HCT116 (cell line): ENCODE results near the gene SIGLEC12. TPM values are rescaled to one million over a fixed set of nuclear protein-coding genes. Genes with fewer than 3 reads are reported as not detected.

Experiments used
- ATAC-seq: fragments of 200-7000 bp; cut with Tn5 transposase; 2 replicates; pipeline ENCODE4 v1.9.1; 2020; ENCODE audit warnings: mild to moderate bottlenecking, moderate library complexity
- BruUV-seq: library from RNA; stranded (reverse); fragments of 400-500 nt; replicated peaks from 2 replicates; lab custom pipeline; 2021; lab: Mats Ljungman, UMichigan
- CTCF ChIA-PET: fragments of 300-600 bp; sonication (Branson Sonifier 250); formaldehyde crosslinking; loops from one replicate; lab custom pipeline; 2021; ENCODE audit warnings: antibody characterized with exemption; lab: Charles Lee
- POLR2A ChIA-PET: fragments of 300-600, 350-600 bp; sonication (Branson Sonifier 250); formaldehyde crosslinking; loops from one replicate; lab custom pipeline; 2021; ENCODE audit warnings: antibody characterized with exemption; lab: Charles Lee
- RAD21 ChIA-PET, 2 experiments: fragments of 300-600 bp; sonication (Branson Sonifier 250); formaldehyde crosslinking; loops; one replicate each; lab custom pipeline; 2023; ENCODE audit warnings: low total read pairs in 2 of 2; ENCODE audit not compliant: uncharacterized antibody in 2 of 2, unreplicated experiment in 2 of 2, low non-redundant PET in 1 of 2; lab: Charles Lee
- DNase-seq: peaks from one replicate; pipeline ENCODE4 v3.0.0-alpha.2; 2010; ENCODE audit warnings: low read depth, low spot score
- H2AFZ ChIP-seq: fragments of 200-600 bp; shearing (Covaris generic), sonication (generic); 2 replicates; pipeline ENCODE4 v1.6.1; 2017; ENCODE audit warnings: low read depth, mixed run types, mixed read lengths, antibody characterized with exemption, low read length; ENCODE audit not compliant: poor library complexity, severe bottlenecking
- H3K27ac ChIP-seq: 2 replicates; pipeline ENCODE4 v1.5.1; 2012; ENCODE audit warnings: low read depth, low read length
- H3K27me3 ChIP-seq: fragments of 200-600 bp; sonication (generic); 2 replicates; pipeline ENCODE4 v1.6.1; 2016; ENCODE audit warnings: mixed run types, low read length, mixed read lengths; ENCODE audit not compliant: insufficient read depth
- H3K36me3 ChIP-seq, 2 experiments: fragments of 200-500 bp in 1 of 2; fragments of 200-600 bp in 1 of 2; sonication (Bioruptor generic) in 1 of 2; sonication (generic) in 1 of 2; 2 replicates each; pipeline versions ENCODE4 v1.5.1 to v1.6.1; 2014 to 2016; ENCODE audit warnings: low read length in 2 of 2, inconsistent platforms in 1 of 2, mixed read lengths in 1 of 2, mixed run types in 1 of 2; ENCODE audit not compliant: insufficient read depth in 2 of 2, control insufficient read depth in 1 of 2
- H3K4me1 ChIP-seq, 2 experiments: fragments of 200-600 bp in 1 of 2; sonication (generic) in 1 of 2; 2 replicates each; pipeline versions ENCODE4 v1.5.1 to v1.6.1; 2012 to 2017; ENCODE audit warnings: low read length in 2 of 2, inconsistent platforms in 1 of 2, mild to moderate bottlenecking in 1 of 2, mixed read lengths in 1 of 2, mixed run types in 1 of 2, moderate library complexity in 1 of 2; ENCODE audit not compliant: insufficient read depth in 2 of 2, control insufficient read depth in 1 of 2
- H3K4me2 ChIP-seq: fragments of 200-600 bp; sonication (generic); 2 replicates; pipeline ENCODE4 v1.6.1; 2017; ENCODE audit warnings: mixed run types, low read length, mixed read lengths
- H3K4me3 ChIP-seq, 2 experiments: fragments of 200-600 bp in 1 of 2; sonication (generic) in 1 of 2; replicated peaks in 1 of 2; 2 replicates each; pipeline ENCODE4 v1.5.1; 2011 to 2016; ENCODE audit warnings: low read length in 2 of 2, control low read depth in 1 of 2, low read depth in 1 of 2, mild to moderate bottlenecking in 1 of 2, mixed read lengths in 1 of 2, mixed run types in 1 of 2
- H3K79me2 ChIP-seq: fragments of 200-600 bp; sonication (generic); 2 replicates; pipeline ENCODE4 v1.6.1; 2017; ENCODE audit warnings: mild to moderate bottlenecking, mixed run types, low read length, moderate library complexity, mixed read lengths; ENCODE audit not compliant: insufficient read depth
- H3K9ac ChIP-seq: fragments of 200-600 bp; sonication (generic); 2 replicates; pipeline ENCODE4 v1.6.1; 2016; ENCODE audit warnings: low read length, mixed read lengths
- H3K9me2 ChIP-seq: fragments of 200-600 bp; sonication (generic), shearing (Covaris generic); 2 replicates; pipeline ENCODE4 v1.6.1; 2017; ENCODE audit warnings: mixed run types, mild to moderate bottlenecking, moderate library complexity; ENCODE audit not compliant: insufficient read depth
- H3K9me3 ChIP-seq, 2 experiments: fragments of 200-500 bp in 1 of 2; fragments of 200-600 bp in 1 of 2; sonication (Bioruptor generic) in 1 of 2; sonication (generic) in 1 of 2; 2 replicates each; pipeline ENCODE4 v1.6.1; 2014 to 2017; ENCODE audit warnings: low read length in 2 of 2, mixed read lengths in 2 of 2, inconsistent platforms in 1 of 2, low read depth in 1 of 2, mild to moderate bottlenecking in 1 of 2, mixed run types in 1 of 2, moderate library complexity in 1 of 2; ENCODE audit not compliant: control insufficient read depth in 1 of 2, insufficient read depth in 1 of 2
- H4K20me1 ChIP-seq: fragments of 200-600 bp; sonication (generic), shearing (Covaris generic); 2 replicates; pipeline ENCODE4 v1.6.1; 2017; ENCODE audit warnings: mixed run types, mild to moderate bottlenecking, moderate library complexity; ENCODE audit not compliant: insufficient read depth
- CEBPB ChIP-seq: IDR thresholded peaks from 2 replicates; pipeline ENCODE4 v1.6.1; 2012; ENCODE audit warnings: low read depth
- CTCF ChIP-seq, 3 experiments: fragments of 200-600 bp in 1 of 3; sonication (generic) in 1 of 3; IDR thresholded peaks in 2 of 3; conservative IDR thresholded peaks in 1 of 3; 2 replicates each; pipeline ENCODE4 v1.5.1; 2012 to 2017; ENCODE audit warnings: low read depth in 2 of 3, low read length in 2 of 3, antibody characterized with exemption in 1 of 3, borderline replicate concordance in 1 of 3, control low read depth in 1 of 3, mild to moderate bottlenecking in 1 of 3, mixed read lengths in 1 of 3, mixed run types in 1 of 3, moderate library complexity in 1 of 3; ENCODE audit not compliant: insufficient read depth in 1 of 3
- ELF1 ChIP-seq: IDR thresholded peaks from 2 replicates; pipeline ENCODE4 v1.6.1; 2012; ENCODE audit warnings: low read depth, borderline replicate concordance
- EZH2 ChIP-seq: fragments of 200-600 bp; sonication (generic); IDR thresholded peaks from 2 replicates; pipeline ENCODE4 v1.6.1; 2017; ENCODE audit warnings: antibody characterized with exemption, mixed run types
- FOSL1 ChIP-seq: IDR thresholded peaks from 2 replicates; pipeline ENCODE4 v1.6.1; 2012; ENCODE audit warnings: low read depth
- RAD21 ChIP-seq: IDR thresholded peaks from 2 replicates; pipeline ENCODE4 v1.6.1; 2012; ENCODE audit warnings: low read depth, mild to moderate bottlenecking
- SIN3A ChIP-seq: IDR thresholded peaks from 2 replicates; pipeline ENCODE4 v1.6.1; 2012; ENCODE audit warnings: low read depth
- SP1 ChIP-seq: IDR thresholded peaks from 2 replicates; pipeline ENCODE4 v1.6.1; 2012; ENCODE audit warnings: low read depth
- SRF ChIP-seq: IDR thresholded peaks from 2 replicates; pipeline ENCODE4 v1.6.1; 2012; ENCODE audit warnings: low read depth
- ZBTB33 ChIP-seq: IDR thresholded peaks from 2 replicates; pipeline ENCODE4 v1.6.1; 2011; ENCODE audit warnings: mild to moderate bottlenecking, low read length, moderate library complexity; ENCODE audit not compliant: insufficient replicate concordance; ENCODE audit errors: extremely low read depth
- intact Hi-C: fragments of 100-400 bp; cut with micrococcal nuclease; formaldehyde crosslinking; loops from 2 replicates; pipeline ENCODE4 v1.10.0; 2022
- total RNA-seq: library from RNA; stranded (reverse); gene quantifications from one replicate; pipeline ENCODE4 v1.2.1, GENCODE V29; 2021; ENCODE audit not compliant: unreplicated experiment

SIGLEC12 gene
- total RNA-seq, 1 experiment from 2014 or later, result not detected

GRCh38 chr19:51470966-51471365 lies 30.6 kb downstream of the SIGLEC12 start:
- DNase-seq (no peak), ATAC-seq (no peak)
- intact Hi-C loops, result no loop called here
- no peak overlapping the region for H2AFZ ChIP-seq
- TF ChIP-seq SRF, result no peak
- TF ChIP-seq SIN3A, result no peak
- no peak for TF ChIP-seq EZH2
- TF ChIP-seq RAD21, result no peak
- no peak for TF ChIP-seq SP1
- TF ChIP-seq ZBTB33, result no peak
- TF ChIP-seq FOSL1, result no peak
- TF ChIP-seq CTCF (IDR thresholded peaks at IDR 0.05 in 2 of 3, conservative IDR thresholded peaks at IDR 0.05 in 1 of 3; ENCODE audit: borderline replicate concordance in 1 of 3, insufficient read depth in 1 of 3, low read depth in 2 of 3, low read length in 2 of 3), result no peak
- TF ChIP-seq CEBPB, result no peak
- TF ChIP-seq ELF1, result no peak
- no peaks in the 10 kb centered on the region for H3K79me2 ChIP-seq
- H3K27me3 ChIP-seq, result peaks cover 23% of the 10 kb centered on the region
- no peaks in the 10 kb centered on the region for H3K9me3 ChIP-seq
- BruUV-seq, result no TSS peak
- ChIA-PET RAD21 (no interaction called here), CTCF (interaction anchor here (1.5 to 5.3 kb wide), 3 partner anchors 44 to 190 kb away, joined by 4 to 35 read pairs (median 19); no protein-coding TSS in a partner anchor), POLR2A (no interaction called here)
- H3K4me3 ChIP-seq, result no peak overlapping the region
- no peak overlapping the region for H3K9ac ChIP-seq
- no peaks in the 10 kb centered on the region for H3K9me2 ChIP-seq
- no peaks in the 10 kb centered on the region for H4K20me1 ChIP-seq
- H3K27ac ChIP-seq, result no peak overlapping the region
- H3K36me3 ChIP-seq, result no peaks in the 10 kb centered on the region
- H3K4me1 ChIP-seq, result peaks cover 4 to 13% of the 10 kb centered on the region in 2 experiments; a peak in 2 of 4 replicates
- no peak overlapping the region for H3K4me2 ChIP-seq
